ENCODE measurements around the gene REC8.

Gene REC8

GRCh38 chr14:24135584-24135833, 36.4 kb upstream of the REC8 start:
- no peak for TF ChIP-seq CTCF (IDR thresholded peaks at IDR 0.05)

DNA sequence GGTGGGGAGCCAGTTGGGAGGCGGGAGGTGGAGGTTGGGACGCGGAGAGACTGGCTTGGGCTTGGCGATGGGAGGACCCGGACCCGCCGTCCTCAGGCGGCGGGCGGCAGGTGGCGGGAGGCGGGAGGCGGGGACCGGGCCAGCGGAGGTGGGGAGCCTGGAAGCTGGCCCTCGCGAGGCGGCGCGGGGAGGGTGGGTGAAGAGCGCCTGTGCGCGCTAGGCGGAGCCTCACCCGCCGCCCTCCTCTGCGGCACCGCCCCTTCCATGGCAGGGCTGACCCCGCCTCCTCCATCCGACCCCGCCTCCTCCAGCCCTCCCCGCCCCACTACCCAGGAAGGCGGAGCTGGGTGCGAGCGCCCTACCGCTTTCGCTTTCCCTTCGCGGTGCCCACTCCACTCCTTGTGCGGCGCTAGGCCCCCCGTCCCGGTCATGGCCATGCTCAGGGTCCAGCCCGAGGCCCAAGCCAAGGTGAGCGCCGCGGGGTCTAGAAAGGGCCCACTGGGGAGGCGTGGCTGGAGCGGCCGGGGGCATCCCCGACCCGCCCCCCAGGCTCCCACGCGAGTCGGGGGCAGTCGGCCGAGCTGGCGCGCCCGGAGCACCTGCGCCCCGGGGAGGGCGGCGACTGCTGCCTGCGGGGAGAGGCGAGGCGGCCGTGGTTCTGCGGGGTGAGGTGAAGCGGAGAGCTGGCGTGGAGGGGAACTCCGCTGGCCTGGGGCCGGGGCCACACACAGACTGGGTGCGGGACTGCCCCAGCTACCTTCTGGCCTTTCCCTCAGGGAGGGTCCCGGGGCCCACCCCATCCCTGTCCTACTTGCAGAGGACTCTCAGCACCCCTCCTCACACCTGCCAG, 35.8 kb upstream of the REC8 start, which contains the start of gene PSME1:
PSME1 (plus strand) TSS at position 361 of the 850 bp plus-strand sequence; CDS start at position 430, 69 bp downstream.
- TF ChIP-seq CTCF (IDR thresholded peaks at IDR 0.05), result no peak

DNA sequence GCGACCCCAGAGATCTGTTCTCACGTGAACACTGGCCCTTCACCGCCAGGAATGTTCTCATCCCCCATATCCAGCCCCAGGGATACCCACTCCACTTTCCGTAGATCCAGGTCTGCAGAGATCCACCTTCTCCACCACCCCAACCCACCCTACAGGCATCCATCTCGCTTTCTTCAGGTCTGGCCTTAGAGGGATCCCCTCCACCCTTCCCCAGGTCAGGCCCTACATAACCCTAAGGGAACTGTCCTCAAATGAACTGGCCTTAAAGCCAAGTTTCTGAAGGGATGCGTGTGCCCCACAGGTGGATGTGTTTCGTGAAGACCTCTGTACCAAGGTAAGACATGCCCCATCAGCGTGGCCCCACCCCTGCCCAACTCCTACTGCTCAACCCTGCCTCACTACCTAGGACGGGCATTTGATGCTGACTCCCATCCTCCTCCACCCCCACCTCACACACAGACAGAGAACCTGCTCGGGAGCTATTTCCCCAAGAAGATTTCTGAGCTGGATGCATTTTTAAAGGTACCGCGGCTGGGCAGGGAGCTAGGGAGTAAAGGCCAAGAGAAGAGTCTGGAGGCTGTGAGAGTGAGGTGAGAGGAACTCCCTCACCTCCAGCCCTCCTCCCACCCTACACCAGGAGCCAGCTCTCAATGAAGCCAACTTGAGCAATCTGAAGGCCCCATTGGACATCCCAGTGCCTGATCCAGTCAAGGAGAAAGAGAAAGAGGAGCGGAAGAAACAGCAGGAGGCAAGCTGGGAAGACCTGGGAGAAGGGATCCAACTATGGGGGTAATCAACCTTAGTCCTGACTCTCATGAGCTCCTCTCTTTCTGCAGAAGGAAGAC, 35.0 kb upstream of the REC8 start:
- no peak for TF ChIP-seq CTCF (IDR thresholded peaks at IDR 0.05)

- TF ChIP-seq CTCF (IDR thresholded peaks at IDR 0.05), result no peak
These were observed 34.1 kb upstream of the REC8 start for GRCh38 chr14:24137529-24138395.

- no peak for TF ChIP-seq CTCF (IDR thresholded peaks at IDR 0.05)
These were observed 33.2 kb upstream of the REC8 start for GRCh38 chr14:24138396-24139271.

DNA sequence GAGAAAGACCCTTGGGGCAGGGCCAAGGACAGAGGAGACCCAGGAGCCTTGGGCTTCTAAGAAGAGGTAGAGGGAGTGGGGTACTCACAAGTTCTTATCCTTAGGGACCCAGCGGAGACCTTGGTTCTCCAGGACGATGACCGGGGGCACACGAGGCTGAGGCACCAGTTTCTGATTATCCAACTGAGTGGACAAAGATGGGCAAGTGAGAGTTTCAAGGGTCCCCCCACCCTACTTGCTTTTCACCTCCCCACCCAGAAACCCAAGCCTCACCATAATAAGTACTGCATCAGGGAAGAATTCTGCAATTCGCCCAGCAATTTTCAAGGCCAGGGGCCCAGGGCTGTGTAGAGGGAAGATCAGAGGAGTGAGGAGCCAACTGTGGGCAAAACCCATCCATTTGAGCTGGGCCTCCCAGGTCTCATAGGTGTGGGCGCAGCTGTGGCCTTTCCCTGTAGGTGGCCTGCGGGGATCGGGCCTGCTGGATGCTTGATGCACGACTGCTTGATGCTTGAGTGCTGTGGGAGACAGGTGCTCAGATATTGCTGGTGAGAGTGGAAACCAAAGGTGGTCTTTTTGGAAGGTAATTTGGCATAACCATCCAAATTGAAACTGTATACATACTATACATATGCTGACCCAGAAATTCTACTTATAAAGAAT, 32.5 kb upstream of the REC8 start:
- no peak for TF ChIP-seq CTCF (IDR thresholded peaks at IDR 0.05)
